ENCODE data around the gene THPO.

THPO gene

GRCh38 chr3:184399410-184399809 is 21.4 kb upstream of the THPO start:
- Histone ChIP-seq H3K36me3 (no peaks in the 10 kb centered on the region), H3K9me3 (no peaks in the 10 kb centered on the region), H3K27me3 (peaks cover 68% of the 10 kb centered on the region), H3K27ac (no peak overlapping the region), H3K4me1 (ENCODE audit: control insufficient read depth in 1 of 2, insufficient read depth in 1 of 2, low read depth in 1 of 2, low read length in 1 of 2) (no peaks in the 10 kb centered on the region), H3K4me3 (ENCODE audit: low read depth in 1 of 2, low read length in 1 of 2) (no peak overlapping the region)
- TF ChIP-seq CTCF (IDR thresholded peaks at IDR 0.05) = no peak

GRCh38 chr3:184395320-184395660 is 17.3 kb upstream of the THPO start:
- no peak for TF ChIP-seq CTCF (IDR thresholded peaks at IDR 0.05)
- Histone ChIP-seq H3K4me1 (ENCODE audit: control insufficient read depth in 1 of 2, insufficient read depth in 1 of 2, low read depth in 1 of 2, low read length in 1 of 2) (no peaks in the 10 kb centered on the region), H3K27ac (no peak overlapping the region), H3K36me3 (no peaks in the 10 kb centered on the region), H3K27me3 (peaks cover 46% of the 10 kb centered on the region), H3K9me3 (no peaks in the 10 kb centered on the region), H3K4me3 (ENCODE audit: low read depth in 1 of 2, low read length in 1 of 2) (no peak overlapping the region)

- Histone ChIP-seq H3K4me3 (ENCODE audit: low read depth in 1 of 2, low read length in 1 of 2) (no peak overlapping the region), H3K4me1 (ENCODE audit: control insufficient read depth in 1 of 2, insufficient read depth in 1 of 2, low read depth in 1 of 2, low read length in 1 of 2) (no peaks in the 10 kb centered on the region), H3K27me3 (peaks cover 52% of the 10 kb centered on the region), H3K27ac (no peak overlapping the region), H3K9me3 (no peaks in the 10 kb centered on the region), H3K36me3 (no peaks in the 10 kb centered on the region)
- no peak for TF ChIP-seq CTCF (IDR thresholded peaks at IDR 0.05)
Observed at GRCh38 chr3:184391266-184391665, 13.3 kb upstream of the THPO start.

- no peaks in the 10 kb centered on the region for H3K4me1 ChIP-seq (ENCODE audit: control insufficient read depth in 1 of 2, insufficient read depth in 1 of 2, low read depth in 1 of 2, low read length in 1 of 2)
- H3K4me3 ChIP-seq (ENCODE audit: low read depth in 1 of 2, low read length in 1 of 2) = no peak overlapping the region
- H3K27me3 ChIP-seq = peaks cover 60% of the 10 kb centered on the region
- TF ChIP-seq CTCF (IDR thresholded peaks at IDR 0.05) = no peak
- H3K36me3 ChIP-seq = no peaks in the 10 kb centered on the region
- no peaks in the 10 kb centered on the region for H3K9me3 ChIP-seq
- no peak overlapping the region for H3K27ac ChIP-seq
Observed at GRCh38 chr3:184389935-184390528, 12.0 kb upstream of the THPO start.

GRCh38 chr3:184389384-184389783 is 11.4 kb upstream of the THPO start:
- H3K27ac ChIP-seq = no peak overlapping the region
- H3K36me3 ChIP-seq = no peaks in the 10 kb centered on the region
- no peaks in the 10 kb centered on the region for H3K4me1 ChIP-seq (ENCODE audit: control insufficient read depth in 1 of 2, insufficient read depth in 1 of 2, low read depth in 1 of 2, low read length in 1 of 2)
- TF ChIP-seq CTCF (IDR thresholded peaks at IDR 0.05) = no peak
- no peaks in the 10 kb centered on the region for H3K9me3 ChIP-seq
- no peak overlapping the region for H3K4me3 ChIP-seq (ENCODE audit: low read depth in 1 of 2, low read length in 1 of 2)
- peaks cover 60% of the 10 kb centered on the region for H3K27me3 ChIP-seq

GRCh38 chr3:184388936-184389230 is 10.9 kb upstream of the THPO start:
- Histone ChIP-seq H3K27ac (no peak overlapping the region), H3K4me3 (ENCODE audit: low read depth in 1 of 2, low read length in 1 of 2) (no peak overlapping the region), H3K9me3 (no peaks in the 10 kb centered on the region), H3K27me3 (peaks cover 66% of the 10 kb centered on the region), H3K4me1 (ENCODE audit: control insufficient read depth in 1 of 2, insufficient read depth in 1 of 2, low read depth in 1 of 2, low read length in 1 of 2) (no peaks in the 10 kb centered on the region), H3K36me3 (no peaks in the 10 kb centered on the region)
- no peak for TF ChIP-seq CTCF (IDR thresholded peaks at IDR 0.05)
